ENCODE measurements around the gene CD7. TPM values are rescaled to one million over a fixed set of nuclear protein-coding genes. Genes with fewer than 3 reads are reported as not detected.

The CD7 gene
- total RNA-seq, 1 donor from 2014 or later: not detected

GRCh38 chr17:82291582-82292250 is 25.7 kb downstream of the CD7 start:
- TF ChIP-seq CTCF (IDR thresholded peaks at IDR 0.05; ENCODE audit: unreplicated experiment): no peak

GRCh38 chr17:82287868-82288801 is 29.3 kb downstream of the CD7 start:
- H3K27ac Mint-ChIP-seq (ENCODE audit: unreplicated experiment): no peak overlapping the region
- H3K4me3 Mint-ChIP-seq (ENCODE audit: unreplicated experiment): no peak overlapping the region
- no peak for DNase-seq (ENCODE audit: low spot score)

More at GRCh38 chr17:82291582-82292250, 25.7 kb downstream of the CD7 start:
- H3K27me3 Mint-ChIP-seq (ENCODE audit: unreplicated experiment): peaks cover 2% of the 10 kb centered on the region
- H3K4me1 Mint-ChIP-seq (ENCODE audit: unreplicated experiment): no peaks in the 10 kb centered on the region
- no peak for DNase-seq (ENCODE audit: low spot score)
- peak overlapping the region; percentile 32 for H3K4me3 Mint-ChIP-seq (ENCODE audit: unreplicated experiment)
- no peaks in the 10 kb centered on the region for H3K9me3 Mint-ChIP-seq (ENCODE audit: unreplicated experiment)
- peaks cover 4% of the 10 kb centered on the region for H3K36me3 Mint-ChIP-seq (ENCODE audit: low read depth, unreplicated experiment)
- H3K27ac Mint-ChIP-seq (ENCODE audit: unreplicated experiment): no peak overlapping the region

GRCh38 chr17:82287013-82287867 is 30.2 kb downstream of the CD7 start:
- no peaks in the 10 kb centered on the region for H3K9me3 Mint-ChIP-seq (ENCODE audit: unreplicated experiment)
- no peak overlapping the region for H3K4me3 Mint-ChIP-seq (ENCODE audit: unreplicated experiment)

More at GRCh38 chr17:82287868-82288801, 29.3 kb downstream of the CD7 start:
- no peak for TF ChIP-seq CTCF (IDR thresholded peaks at IDR 0.05; ENCODE audit: unreplicated experiment)
- peaks cover 4% of the 10 kb centered on the region for H3K36me3 Mint-ChIP-seq (ENCODE audit: low read depth, unreplicated experiment)
- no peaks in the 10 kb centered on the region for H3K4me1 Mint-ChIP-seq (ENCODE audit: unreplicated experiment)
- peaks cover 3% of the 10 kb centered on the region for H3K27me3 Mint-ChIP-seq (ENCODE audit: unreplicated experiment)
- no peaks in the 10 kb centered on the region for H3K9me3 Mint-ChIP-seq (ENCODE audit: unreplicated experiment)

GRCh38 chr17:82285141-82285540 is 32.3 kb downstream of the CD7 start:
- H3K27ac Mint-ChIP-seq (ENCODE audit: unreplicated experiment): no peak overlapping the region
- TF ChIP-seq CTCF (IDR thresholded peaks at IDR 0.05; ENCODE audit: unreplicated experiment): no peak
- no peak for DNase-seq (ENCODE audit: low spot score)
- peaks cover 6% of the 10 kb centered on the region for H3K4me1 Mint-ChIP-seq (ENCODE audit: unreplicated experiment)
- peaks cover 4% of the 10 kb centered on the region for H3K36me3 Mint-ChIP-seq (ENCODE audit: low read depth, unreplicated experiment)
- H3K27me3 Mint-ChIP-seq (ENCODE audit: unreplicated experiment): peaks cover 3% of the 10 kb centered on the region
- no peak overlapping the region for H3K4me3 Mint-ChIP-seq (ENCODE audit: unreplicated experiment)
- H3K9me3 Mint-ChIP-seq (ENCODE audit: unreplicated experiment): no peaks in the 10 kb centered on the region

More at GRCh38 chr17:82287013-82287867, 30.2 kb downstream of the CD7 start:
- TF ChIP-seq CTCF (IDR thresholded peaks at IDR 0.05; ENCODE audit: unreplicated experiment): no peak
- DNase-seq (ENCODE audit: low spot score): no peak
- Mint-ChIP-seq H3K27ac (ENCODE audit: unreplicated experiment) (no peak overlapping the region), H3K4me1 (ENCODE audit: unreplicated experiment) (no peaks in the 10 kb centered on the region), H3K27me3 (ENCODE audit: unreplicated experiment) (peaks cover 3% of the 10 kb centered on the region), H3K36me3 (ENCODE audit: low read depth, unreplicated experiment) (peaks cover 4% of the 10 kb centered on the region)

Data from endothelial cell (in vitro differentiated cells).